Esophagus mucosa (tissue), 1 donor: ENCODE results near the gene NR3C2. TPM values are rescaled to one million over a fixed set of nuclear protein-coding genes. Genes with fewer than 3 reads are reported as not detected.
"Not testable (repeated sequence)": the region's sequence is repeated elsewhere in the genome, so short reads cannot be mapped to it uniquely, and the experiment has no call there.

Experiments
- ATAC-seq: fragments of 200-7000 bp; cut with Tn5 transposase; one replicate; pipeline ENCODE4 v1.9.1; 2020
- total RNA-seq: library from RNA; stranded (reverse); gene quantifications from one replicate; pipeline ENCODE4 v1.2.4, GENCODE V29; 2023
- donor health status: DM: yes; HTN: yes; CAD: no.

NR3C2 gene
- total RNA-seq, 1 donor from 2014 or later = 1.1 TPM

DNA sequence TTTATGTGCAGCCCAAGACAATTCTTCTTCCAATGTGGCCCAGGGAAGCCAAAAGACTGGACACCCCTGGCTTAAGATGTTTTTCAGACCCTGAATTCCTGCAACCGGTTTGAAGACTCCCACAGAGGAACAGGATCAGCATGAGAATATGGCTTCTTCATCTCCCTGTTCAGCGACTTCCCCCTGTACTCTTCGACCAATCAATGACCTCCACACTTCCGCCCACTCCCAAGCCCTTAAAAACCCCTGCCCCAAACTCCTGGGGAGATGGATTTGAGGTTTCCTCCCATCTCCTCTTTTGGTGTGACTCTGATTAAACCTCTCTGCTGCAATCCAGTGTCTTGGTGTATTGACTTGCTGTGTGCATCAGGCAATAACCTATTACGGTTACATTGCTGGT lies 344.4 kb downstream of the NR3C2 start:
- ATAC-seq = no peak

DNA sequence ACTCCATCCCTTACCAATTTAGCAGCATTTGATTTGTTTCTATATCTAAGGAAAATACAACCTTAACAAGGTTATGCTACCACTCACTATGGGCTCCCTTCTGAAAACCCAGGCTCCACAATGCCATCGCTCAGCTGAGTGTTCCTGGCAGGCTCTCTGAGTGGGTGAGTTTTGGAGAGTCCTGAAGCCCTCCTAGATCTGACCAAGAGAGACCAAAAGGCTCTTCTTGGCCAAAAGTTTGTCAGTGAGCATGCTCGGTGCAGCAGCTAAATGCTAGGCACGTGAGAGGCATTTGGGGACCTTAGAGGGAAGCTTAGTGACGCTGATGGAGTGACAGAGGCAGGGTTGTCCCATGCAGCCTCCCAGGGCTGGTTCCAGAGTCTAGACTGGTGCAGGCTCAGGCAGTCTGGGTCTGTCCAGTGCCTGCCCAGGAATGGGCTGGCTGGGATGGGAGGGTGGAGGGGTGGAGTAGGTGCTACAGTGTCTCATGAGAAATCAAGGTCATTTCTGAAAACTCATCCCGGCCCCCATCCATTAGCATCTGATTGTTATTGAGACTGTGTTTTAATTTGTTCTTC lies 346.8 kb downstream of the NR3C2 start:
- no peak for ATAC-seq

DNA sequence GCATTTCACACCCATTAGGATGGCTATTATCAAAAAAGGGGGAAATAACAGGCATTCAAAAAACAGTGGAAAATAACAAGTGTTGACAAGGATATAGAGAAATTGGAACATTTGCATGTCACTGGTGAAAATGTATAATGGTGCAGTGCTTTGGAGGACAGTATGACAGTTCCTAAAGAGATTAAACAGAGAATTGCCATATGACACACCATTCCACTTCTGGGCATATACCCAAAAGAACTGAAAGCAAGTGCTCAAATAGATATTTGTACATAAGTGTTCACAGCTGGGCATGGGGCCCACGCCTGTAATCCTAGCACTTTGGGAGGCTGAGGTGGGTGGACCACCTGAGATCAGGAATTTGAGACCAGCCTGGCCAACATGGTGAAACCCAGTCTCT lies 348.1 kb downstream of the NR3C2 start:
- ATAC-seq = no peak

DNA sequence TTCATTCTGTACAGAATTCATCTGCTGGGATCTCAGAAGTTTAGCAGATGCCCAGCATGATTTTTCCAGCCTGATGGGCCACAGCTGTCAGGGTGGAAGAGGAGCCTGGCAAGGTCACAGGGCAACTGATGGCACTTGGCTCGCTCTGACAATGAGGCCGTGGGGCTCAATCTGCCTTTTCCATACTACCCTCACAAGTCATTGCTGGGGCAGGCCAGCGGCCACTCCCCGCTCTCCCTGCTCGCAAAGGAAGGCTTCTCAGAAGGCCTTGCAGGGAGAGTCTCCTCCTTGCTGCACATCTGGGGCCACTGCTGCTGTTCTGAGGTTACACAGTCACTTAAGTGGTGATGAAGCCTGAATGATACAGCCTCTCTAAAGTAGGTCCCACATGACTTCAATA lies 349.1 kb downstream of the NR3C2 start:
- ATAC-seq = no peak

DNA sequence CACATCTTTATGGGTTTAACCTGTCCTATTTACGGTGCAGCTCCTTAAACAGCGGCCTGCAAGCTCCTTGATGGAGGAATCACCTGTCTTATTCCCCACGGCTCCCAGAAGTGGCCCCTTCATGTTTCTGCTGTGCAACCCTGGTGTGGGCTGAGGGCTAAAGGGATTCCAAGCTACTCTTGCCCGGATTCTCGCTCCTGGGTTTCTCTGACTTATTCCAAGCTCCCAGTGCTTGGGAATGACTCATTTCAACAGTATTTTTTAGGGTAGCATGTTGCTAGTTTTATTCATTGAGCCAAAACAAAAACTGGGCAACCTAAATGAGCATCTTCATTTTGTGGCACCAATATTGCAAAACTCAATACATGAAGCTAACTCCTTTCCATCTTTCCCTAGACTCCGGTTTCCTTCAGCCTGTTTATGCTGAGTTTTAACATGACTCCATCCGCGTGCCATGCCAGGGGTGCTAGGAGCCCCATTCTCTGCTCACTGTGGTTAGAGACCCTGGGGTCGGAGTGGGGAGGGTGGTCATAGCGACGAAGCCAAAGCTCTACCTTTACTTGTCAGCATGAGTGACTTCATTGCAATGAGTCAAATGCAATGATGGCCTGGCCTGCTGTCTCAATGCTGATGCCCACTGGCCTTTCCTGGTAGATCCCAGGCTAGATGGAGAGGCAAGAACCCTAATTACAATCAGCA lies 349.7 kb downstream of the NR3C2 start:
- ATAC-seq = no peak

DNA sequence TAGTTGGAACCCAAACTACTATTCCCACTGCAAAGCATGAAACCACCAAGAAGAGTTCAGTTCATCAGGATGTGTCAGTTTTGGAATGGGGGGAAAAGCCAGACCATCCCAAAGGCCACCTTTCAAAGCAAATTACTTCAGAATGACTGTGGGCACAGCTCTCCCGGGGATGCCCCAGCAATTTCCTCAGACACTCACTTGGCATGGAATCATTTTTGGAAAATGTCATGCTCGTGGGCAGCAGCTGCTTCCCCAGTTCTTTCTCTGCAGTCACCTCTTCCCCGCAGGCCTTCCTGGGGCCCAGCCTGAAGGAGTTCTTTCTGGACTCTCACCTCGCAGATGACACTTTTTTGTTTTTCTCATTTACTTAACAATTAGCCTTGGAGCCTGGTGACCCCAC lies 350.3 kb downstream of the NR3C2 start:
- ATAC-seq = no peak

DNA sequence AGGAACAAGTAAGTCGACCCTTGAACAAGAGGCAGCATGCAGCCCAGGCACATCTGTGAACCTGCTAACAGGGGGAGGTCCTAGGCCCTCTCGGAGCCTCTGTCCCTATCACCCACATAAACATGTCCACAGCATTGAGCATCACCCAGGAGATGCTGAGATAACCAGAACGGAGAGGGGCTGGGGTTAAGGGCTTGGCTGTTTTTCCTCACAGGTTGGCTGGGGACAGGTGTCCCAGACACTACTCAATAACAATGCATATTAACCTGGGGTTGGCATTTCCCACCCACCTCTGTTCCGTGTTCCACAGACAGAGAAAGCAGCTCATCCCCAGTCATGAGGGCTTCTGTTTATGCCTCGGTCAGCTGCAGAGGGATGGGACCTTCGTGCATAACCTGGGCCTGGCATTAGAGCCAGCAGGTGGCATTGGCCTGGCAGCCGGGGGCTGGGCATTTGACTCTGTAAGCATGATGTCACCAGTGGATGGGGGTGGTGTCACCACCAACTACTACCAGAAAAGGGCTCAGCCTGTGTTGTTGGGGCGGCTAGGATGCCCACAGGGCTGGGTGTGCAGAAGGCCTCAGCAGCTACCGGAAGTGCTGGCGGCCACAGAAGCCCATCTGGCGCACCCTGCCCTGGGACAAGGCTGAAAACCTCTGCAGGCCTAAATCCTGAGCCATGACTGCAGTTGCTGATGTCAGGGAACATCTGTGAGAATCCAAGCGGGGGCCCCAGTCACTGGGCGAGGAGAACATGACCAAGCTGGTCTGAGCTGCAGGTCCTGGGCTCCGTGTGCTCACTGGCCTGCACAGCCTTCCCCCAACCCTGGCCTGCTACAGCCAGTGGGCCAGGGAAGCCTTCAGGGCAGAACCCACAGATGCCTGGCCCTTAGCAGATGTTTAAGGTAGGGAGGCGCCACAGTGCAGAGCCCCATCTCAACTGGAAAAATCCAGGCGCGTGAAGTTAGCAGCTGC lies 351.4 kb downstream of the NR3C2 start:
- ATAC-seq = no peak

DNA sequence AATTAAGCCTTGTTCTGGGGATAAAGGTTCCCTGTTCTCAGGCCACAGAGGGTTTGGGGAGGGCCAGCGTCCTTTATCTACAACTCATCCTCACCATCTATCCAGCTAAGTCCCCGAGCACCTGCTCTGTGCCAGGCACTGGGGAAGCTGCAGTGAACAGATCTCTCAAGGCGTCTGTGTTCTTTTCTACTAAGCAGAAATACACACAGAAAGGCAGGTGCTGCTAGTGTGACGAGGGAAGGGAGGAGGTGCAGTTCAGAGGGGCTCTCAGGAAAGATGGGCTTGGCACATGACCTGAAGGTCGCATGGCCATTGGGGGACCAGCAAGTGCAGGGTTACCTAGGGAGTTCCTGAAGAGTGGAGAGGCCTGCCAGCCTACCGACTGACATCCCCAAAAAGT lies 352.2 kb downstream of the NR3C2 start:
- no peak for ATAC-seq

DNA sequence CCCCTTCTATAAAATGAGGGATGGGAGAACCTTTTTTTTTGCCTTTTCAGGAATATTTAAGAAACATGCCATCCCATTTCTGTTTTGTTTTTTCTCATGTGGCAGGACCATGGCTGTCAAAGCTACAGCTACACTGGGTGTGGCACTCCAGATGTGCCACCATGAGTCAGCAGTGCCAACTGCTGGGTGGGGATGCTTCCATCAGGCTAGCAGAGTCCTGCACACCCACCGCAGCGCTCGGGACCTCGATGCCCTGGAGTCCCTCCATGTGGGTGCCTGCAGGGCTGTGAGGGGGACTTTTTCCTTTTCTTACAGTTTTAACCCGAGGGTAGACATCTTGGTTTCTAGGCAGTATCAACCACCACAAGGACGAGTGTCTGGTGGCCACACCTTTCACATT lies 352.6 kb downstream of the NR3C2 start:
- ATAC-seq = no peak

DNA sequence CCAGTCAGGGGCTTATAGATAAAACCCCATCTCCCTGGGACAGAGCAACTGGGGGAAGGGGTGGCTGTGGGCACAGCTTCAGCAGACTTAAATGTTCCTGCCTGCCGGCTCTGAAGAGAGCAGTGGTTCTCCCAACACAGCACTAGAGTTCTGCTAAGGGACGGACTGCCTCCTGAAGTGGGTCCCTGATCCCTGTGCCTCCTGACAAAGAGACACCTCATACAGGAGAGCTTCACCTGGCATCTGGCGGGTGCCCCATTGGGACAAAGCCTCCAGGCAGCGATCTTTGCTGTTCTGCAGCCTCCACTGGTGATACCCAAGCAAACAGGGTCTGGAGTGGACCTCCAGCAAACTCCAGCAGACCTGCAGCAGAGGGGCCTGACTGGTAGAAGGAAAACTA lies 359.1 kb downstream of the NR3C2 start:
- ATAC-seq = not testable (repeated sequence)

DNA sequence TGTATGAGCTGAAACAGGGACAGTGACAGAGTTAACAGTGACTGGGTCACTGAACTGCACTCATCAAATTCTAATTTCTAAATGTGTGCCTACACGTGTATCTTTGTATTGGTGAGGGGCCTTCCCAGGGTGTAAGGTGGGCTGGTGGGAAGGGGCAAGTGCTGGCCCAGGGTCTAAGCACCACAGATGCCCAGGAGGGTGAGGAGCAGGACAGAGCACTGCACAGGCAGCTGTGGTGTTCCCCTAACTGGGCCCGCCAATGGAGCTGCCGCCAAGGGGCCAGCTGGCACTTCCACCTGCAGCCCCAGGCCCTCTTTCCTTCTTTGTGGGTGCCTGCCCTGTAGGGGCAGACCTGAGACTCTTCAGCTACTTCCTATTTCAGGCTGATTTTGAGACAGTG lies 360.5 kb downstream of the NR3C2 start:
- no peak for ATAC-seq

DNA sequence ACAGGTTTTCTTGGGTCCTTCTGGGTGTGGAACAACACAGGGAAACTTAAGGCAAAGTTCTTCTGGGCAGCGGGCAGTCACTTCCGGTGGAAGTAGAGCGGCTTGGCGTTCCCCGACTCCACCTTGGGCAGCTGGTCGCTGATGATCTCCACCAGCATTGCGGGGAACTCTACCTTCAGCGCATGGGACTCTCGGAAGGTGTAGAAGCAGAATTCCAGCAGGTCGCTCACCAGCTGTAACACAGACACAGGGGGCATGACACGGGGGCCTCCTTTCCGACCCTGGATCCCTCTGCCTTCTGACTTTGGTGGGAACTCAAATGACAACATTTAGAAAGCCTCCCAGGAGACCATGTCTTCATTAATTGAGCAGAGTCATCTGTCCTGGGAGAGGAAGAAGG lies 360.9 kb downstream of the NR3C2 start:
- no peak for ATAC-seq

DNA sequence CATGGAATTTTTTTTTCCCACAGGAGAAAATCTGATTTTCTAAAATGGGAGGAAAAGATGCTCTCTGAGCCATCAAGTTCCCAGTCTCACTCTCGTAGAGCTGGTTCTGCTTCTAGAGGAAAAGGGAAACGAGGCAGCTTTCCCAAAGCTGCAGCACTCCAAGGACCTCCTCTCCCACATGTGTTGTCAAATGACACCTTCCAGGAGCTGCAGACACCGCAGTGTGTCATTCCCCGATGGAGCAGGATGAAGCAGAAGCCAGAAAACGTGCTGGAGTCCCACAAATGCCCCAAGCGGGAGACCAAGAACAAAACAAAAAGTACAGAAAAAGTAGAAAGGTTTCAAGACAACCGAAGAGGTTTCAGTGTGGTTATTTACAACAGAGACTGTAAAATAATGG lies 362.3 kb downstream of the NR3C2 start:
- no peak for ATAC-seq

DNA sequence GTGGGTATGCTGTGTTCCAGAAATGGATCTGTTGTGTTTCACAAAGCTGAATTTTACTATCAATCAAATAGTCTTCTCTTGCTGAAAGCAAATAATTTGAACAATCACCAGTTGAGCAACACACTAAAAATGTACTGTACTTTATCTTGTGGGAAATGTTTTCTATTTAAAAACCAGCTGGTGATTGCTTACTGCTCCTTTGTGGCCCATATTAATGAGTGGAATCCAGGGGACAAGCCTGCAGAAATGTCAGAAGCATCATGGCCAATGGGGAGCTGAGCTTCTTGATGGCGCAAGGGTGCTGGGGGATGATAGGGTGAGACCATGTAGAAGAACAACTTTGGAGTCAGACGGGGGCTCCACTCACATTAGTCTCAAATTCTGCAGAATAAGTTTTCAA lies 364.2 kb downstream of the NR3C2 start:
- no peak for ATAC-seq

DNA sequence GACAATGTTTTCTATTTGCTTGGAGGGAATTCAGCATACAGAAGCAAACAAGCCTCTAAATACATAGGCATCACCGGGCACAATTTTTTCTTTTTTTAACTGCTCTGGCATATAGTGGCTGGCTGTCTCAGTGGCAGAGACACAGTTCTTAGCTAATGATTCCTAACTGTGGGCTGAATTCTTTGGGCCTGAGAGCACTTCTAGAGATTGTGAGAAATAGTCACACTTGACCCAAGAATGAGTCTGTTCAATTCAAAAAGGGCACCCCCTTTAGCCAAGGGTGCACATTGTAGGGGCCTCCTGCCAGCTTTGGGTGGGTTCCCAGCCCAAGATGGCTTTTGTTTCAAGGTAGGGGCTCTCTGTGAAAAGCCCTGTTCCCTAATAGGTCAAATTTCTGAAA lies 364.6 kb downstream of the NR3C2 start:
- ATAC-seq = no peak

DNA sequence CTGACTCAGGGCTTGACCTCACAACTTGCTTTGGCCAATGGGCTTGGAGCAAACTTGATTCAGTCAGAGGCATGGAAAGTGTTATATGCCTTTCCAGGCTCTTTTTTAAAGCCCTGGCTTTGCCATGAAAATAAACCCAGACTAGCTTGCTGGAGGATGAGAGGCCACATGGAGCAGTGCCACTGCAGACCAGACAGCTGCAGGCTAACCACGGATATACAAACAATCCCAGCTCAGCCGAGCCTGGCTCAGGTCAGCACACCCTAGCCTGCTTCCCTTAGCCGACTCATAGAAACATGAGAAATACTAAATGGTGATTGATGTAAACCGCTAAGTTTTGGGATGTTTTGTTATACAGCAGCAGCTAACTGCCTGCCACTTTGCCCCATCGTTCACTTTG lies 365.2 kb downstream of the NR3C2 start:
- no peak for ATAC-seq

DNA sequence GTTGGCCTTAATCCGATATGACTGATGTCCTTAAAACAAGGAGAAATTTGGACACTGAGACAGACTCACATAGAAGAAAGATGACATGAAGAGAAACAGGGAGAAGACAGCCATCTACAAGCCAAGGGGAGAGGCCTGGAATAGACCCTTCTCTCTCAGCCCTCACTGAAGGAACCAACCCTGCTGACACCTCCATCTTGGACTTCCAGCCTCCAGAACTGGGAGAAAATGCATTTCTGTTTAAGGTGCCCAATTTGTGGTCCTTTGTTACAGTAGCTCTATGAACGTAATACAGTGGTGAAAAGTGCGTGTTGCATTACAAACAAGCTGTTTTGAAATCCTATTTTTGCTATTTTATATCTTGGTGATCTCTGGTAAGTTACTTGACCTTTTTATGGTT lies 366.8 kb downstream of the NR3C2 start:
- no peak for ATAC-seq

DNA sequence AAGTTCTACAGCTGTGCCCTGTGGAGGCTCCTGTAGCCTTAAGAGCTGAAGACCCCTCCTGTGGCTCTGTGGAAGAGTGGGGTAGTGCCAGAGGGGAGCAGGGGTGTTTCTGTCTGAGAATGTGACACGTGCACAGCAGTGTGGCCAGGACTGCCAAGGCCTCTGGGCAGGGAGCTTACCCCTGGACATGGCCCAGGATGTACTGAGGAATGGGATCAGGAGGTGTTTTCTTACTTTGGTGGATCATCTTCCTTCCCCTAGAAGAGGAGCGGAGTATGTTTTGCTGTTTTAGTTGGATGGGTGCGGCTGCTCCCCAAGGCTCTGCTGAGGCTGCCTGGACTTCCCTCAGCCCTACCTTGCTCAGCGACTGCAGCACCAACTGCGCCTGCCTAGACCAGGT lies 367.8 kb downstream of the NR3C2 start:
- ATAC-seq = no peak

DNA sequence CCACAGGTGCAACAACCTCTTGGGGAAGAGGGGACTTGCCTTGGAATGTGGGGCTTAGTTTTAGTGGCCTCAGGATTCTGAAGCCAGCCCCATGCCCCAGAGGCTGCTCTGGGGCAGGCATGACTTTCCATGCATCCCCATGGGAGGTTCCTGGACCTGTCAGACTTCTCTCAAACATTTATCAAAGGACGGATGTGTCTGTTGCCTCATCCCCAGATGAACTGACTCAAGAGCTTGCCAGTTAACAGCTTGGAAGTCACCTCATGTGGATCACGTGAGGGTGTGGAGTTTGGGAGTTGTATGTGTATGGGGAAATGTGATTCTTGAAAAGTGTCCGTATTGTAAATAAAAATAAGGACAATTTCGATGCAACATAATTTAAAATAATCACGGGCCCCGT lies 368.9 kb downstream of the NR3C2 start:
- no peak for ATAC-seq

DNA sequence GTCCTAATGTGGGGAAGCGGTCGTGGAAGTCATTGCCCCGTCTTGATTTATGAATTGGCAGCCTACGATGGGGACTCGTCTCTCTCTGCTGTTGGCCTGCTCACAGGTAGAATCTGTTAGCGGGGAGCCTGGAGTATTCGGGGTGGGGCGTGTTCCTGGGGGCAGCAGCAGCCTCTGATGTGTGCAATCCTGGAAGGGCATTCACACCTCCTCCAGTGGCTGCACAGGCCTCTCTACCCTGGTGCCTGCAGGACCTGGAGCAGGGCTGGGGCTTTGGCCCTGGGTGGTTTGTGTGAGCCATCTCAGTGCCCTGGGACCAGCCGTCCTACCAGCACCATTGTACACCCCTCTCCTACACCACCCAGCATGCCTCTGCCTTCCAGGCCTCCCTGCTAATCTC lies 369.4 kb downstream of the NR3C2 start:
- ATAC-seq = no peak

DNA sequence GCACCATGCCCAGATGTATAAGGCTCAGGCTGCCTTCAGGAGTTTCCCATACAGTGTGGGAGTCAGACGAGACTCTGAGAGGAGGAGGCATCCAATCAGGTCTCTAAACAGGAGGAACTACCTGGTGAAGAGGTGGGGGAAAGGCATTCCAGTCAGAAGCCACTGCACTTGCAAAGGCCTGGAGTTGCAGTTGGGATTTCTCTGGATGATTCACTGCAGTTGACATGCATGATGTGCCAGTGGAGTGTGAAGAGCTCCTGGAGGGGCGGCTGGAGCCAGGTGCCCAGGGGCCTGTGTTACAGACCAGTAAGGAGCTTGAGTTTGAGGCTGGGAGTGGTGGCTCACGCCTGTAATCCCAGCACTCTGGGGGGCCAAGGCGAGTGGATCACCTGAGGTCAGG lies 371.2 kb downstream of the NR3C2 start:
- ATAC-seq = no peak

DNA sequence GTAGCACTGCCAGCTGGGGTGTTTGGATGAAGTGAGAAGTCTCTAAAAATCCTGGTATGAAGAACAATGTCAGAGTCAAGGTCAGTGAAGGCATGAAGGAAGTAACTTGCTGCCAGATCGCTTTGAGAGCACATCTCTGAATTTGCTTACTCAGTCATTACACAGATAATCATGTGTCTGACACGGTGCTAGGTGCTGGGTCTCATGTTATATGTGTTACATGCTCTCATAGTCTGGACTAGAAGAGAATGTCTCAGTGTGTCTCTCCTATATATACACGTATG lies 372.4 kb downstream of the NR3C2 start:
- no peak for ATAC-seq

DNA sequence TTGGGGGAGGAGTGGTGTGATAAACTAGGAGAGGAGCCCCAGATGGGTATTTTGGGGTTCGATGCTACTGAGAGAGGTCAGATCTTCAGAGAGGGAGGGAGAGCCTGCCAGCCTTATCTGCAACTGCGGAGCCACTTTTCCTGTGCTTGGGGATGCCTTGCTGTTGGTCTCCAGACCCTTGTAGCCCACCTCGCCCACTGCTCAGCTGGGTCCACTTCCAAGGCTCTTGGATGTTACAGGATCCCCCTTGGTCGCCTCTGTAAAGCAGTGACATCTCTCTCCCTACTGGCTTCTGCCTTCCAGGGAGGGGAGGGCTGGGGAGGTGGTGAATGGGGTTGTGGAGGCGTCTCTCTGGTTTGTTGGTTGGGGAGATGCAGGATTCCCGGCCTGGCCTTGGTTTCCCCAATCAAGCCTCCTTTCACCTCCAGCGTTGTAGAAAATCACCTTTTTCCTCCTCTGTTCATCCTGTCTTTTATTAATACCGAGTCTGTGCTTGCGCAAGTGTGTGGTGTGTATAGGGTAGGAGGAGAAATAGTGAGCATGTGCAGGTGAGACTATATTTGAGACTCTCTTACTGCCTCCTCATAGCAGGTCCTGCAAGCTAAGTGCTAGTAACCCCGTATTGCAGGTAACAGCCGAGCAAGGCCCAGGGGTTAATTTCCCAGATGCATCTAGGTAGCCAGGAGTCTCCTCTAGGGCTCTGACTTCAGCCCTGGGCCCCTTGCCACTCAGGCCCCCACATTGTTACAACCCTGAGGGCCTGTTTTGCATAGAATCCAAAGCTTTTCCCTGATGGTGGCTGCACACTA lies 372.9 kb downstream of the NR3C2 start:
- no peak for ATAC-seq
